Testis (tissue), 2 donors: ENCODE results near the gene RHOF.

Source experiments
- POLR2A ChIP-seq: fragments of 450-650 bp; IDR thresholded peaks from one replicate; pipeline ENCODE4 v1.6.1; 2017; ENCODE audit warnings: antibody characterized with exemption, mild to moderate bottlenecking, moderate library complexity
- TF ChIP-seq, protein P1 (sequence below), 3 experiments: fragments of 450-650 bp in 2 of 3; fragments of 200-600 bp in 1 of 3; sonication (generic) in 1 of 3; IDR thresholded peaks; one replicate each; pipeline ENCODE4 v1.5.1; 2016 to 2019; ENCODE audit warnings: antibody characterized with exemption in 3 of 3, mild to moderate bottlenecking in 2 of 3, moderate library complexity in 1 of 3

DNA sequence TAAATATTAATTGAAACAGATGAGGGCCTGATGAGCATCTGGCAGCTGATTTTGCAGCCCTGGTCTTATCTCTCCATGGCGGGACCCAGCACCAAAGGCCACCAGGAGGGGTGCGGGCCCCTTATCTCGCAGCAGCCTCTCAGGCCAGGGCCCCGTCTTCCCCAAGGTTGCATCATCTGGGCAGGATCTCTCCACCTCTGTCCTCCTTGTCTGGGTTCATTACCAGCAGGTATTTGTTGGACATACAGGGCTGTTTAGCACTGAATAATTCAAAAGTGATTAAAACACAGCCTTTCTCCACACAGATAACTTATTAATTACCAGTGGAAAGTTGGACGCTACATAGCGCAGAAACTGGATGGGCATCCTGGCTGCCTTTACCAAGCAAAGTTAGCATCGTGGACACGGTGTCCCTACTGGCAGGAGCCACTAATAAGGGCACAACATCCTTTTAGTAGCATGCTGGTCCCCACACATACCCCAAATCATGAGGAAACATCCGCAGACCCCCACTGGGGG lies 55.1 kb downstream of the RHOF start:
- TF ChIP-seq, protein P1, sequence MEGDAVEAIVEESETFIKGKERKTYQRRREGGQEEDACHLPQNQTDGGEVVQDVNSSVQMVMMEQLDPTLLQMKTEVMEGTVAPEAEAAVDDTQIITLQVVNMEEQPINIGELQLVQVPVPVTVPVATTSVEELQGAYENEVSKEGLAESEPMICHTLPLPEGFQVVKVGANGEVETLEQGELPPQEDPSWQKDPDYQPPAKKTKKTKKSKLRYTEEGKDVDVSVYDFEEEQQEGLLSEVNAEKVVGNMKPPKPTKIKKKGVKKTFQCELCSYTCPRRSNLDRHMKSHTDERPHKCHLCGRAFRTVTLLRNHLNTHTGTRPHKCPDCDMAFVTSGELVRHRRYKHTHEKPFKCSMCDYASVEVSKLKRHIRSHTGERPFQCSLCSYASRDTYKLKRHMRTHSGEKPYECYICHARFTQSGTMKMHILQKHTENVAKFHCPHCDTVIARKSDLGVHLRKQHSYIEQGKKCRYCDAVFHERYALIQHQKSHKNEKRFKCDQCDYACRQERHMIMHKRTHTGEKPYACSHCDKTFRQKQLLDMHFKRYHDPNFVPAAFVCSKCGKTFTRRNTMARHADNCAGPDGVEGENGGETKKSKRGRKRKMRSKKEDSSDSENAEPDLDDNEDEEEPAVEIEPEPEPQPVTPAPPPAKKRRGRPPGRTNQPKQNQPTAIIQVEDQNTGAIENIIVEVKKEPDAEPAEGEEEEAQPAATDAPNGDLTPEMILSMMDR (IDR thresholded peaks at IDR 0.05) = no peak
- TF ChIP-seq POLR2A = no peak
